ENCODE measurements around the gene SYF2.
A peak's percentile ranks its signal among the peaks of the same experiment; 100 is the strongest.
"Not testable (repeated sequence)": the region's sequence is repeated elsewhere in the genome, so short reads cannot be mapped to it uniquely, and the experiment has no call there.

Gene SYF2

GRCh38 chr1:25259813-25260212 is 27.5 kb upstream of the SYF2 start:
- DNase-seq (ENCODE audit: extremely low read depth, low read depth): not testable (repeated sequence)
- TF ChIP-seq CTCF (IDR thresholded peaks at IDR 0.05; ENCODE audit: low read depth, low read length, missing control alignments): peak; percentile 3

GRCh38 chr1:25257196-25257595 is 24.9 kb upstream of the SYF2 start:
- no peak for TF ChIP-seq CTCF (IDR thresholded peaks at IDR 0.05; ENCODE audit: low read depth, low read length, missing control alignments)
- H3K4me3 ChIP-seq (replicated peaks; ENCODE audit: low read depth, low read length): no peak overlapping the region
- no peak for DNase-seq (ENCODE audit: extremely low read depth, low read depth)

More at GRCh38 chr1:25259813-25260212, 27.5 kb upstream of the SYF2 start:
- H3K4me3 ChIP-seq (replicated peaks; ENCODE audit: low read depth, low read length): not testable (repeated sequence)

- no peak for TF ChIP-seq CTCF (IDR thresholded peaks at IDR 0.05; ENCODE audit: low read depth, low read length, missing control alignments)
- no peak for DNase-seq (ENCODE audit: extremely low read depth, low read depth)
- no peak overlapping the region for H3K4me3 ChIP-seq (replicated peaks; ENCODE audit: low read depth, low read length)
Measured at GRCh38 chr1:25256578-25256965, 24.3 kb upstream of the SYF2 start.

GRCh38 chr1:25255706-25256577 is 23.6 kb upstream of the SYF2 start:
- TF ChIP-seq CTCF (IDR thresholded peaks at IDR 0.05; ENCODE audit: low read depth, low read length, missing control alignments): no peak
- DNase-seq (ENCODE audit: extremely low read depth, low read depth): no peak
- no peak overlapping the region for H3K4me3 ChIP-seq (replicated peaks; ENCODE audit: low read depth, low read length)

- no peak overlapping the region for H3K4me3 ChIP-seq (replicated peaks; ENCODE audit: low read depth, low read length)
- DNase-seq (ENCODE audit: extremely low read depth, low read depth): no peak
- TF ChIP-seq CTCF (IDR thresholded peaks at IDR 0.05; ENCODE audit: low read depth, low read length, missing control alignments): no peak
Measured at GRCh38 chr1:25253911-25254310, 21.6 kb upstream of the SYF2 start.

- H3K4me3 ChIP-seq (replicated peaks; ENCODE audit: low read depth, low read length): peak overlapping the region; percentile 97
- no peak for TF ChIP-seq CTCF (IDR thresholded peaks at IDR 0.05; ENCODE audit: low read depth, low read length, missing control alignments)
- DNase-seq (ENCODE audit: extremely low read depth, low read depth): no peak
Measured at GRCh38 chr1:25247829-25248754, 15.8 kb upstream of the SYF2 start.

All from HFF-Myc (cell line).